HG02610 (cell line): ENCODE results near the gene ZFP42.
"Not testable (repeated sequence)": the region's sequence is repeated elsewhere in the genome, so short reads cannot be mapped to it uniquely, and the experiment has no call there.

Experiments used
- ATAC-seq: cut with Tn5 transposase; IDR thresholded peaks from one replicate; pipeline ENCODE4 v1.9.1; 2021; ENCODE audit warnings: mild to moderate bottlenecking, moderate library complexity; ENCODE audit not compliant: unreplicated experiment

The ZFP42 gene

DNA sequence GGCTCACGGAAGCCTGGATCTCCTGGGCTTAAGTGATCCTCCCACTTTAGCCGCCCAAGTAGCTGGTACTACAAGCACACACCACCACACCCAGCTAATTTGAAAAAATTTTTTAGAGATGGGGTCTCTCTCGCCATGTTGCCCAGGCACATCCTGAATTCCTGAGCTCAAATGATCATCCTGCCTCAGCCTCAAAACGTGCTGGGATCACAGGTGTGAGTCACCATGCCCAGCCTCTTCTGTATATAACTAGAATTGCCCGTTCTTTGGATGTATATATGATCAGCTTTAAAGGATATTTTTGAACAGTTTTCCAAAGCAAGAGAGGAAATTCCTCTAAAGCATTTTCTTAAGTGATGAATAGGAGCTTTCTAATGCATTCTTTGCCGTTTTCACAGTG, 22.7 kb downstream of the ZFP42 start:
- ATAC-seq, result no peak

DNA sequence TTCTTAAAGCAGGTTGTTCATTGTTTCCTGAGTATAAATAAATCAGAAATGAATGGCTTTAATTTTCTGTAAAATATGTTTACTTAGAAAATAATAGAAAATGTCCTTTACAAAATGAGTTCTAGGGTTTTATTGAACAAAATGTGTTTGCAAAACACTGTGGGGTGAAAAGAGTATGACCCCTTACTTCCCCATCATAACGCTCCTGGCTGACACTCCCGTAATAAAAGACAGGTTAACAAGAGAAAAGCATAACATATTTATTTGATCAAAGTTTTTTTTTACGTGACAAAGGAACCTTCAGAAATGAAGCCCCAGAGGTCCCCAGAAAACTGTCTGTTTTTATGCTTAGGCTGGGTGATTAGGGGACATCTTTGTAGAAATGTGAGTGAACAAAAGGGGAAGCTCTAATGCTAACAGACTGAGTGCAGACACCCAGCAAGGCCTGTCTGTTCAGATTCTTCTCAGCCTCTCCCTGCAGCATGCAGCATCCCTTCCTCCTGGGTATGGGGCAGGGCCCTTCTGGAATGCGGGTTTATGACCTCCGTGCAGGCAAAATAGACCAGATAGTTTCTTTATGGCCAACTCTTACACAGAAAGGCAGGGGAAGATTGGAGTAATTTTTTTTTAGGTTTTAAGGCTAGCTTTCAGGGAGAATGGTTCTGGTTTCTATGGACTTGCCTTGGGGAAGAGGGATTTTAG, 26.1 kb downstream of the ZFP42 start:
- no peak for ATAC-seq

DNA sequence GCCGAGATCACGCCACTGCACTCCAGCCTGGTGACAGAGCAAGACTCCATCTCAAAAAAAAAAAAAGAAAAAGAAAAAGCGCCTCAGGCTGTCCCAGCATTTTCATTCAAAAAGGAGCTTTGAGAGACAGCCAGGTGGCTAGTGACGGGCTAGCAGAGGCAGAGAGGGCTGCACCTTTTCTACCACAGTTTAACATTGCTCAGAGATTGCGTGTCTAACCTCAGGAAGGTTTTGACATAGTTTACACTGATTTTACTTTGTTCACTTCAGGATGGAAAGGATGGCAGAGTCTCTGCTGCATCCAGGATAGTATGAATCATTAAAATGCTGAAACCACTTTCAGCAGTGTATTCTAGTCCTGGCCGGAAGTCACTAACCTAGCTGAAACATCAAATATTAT, 28.1 kb downstream of the ZFP42 start:
- no peak for ATAC-seq

DNA sequence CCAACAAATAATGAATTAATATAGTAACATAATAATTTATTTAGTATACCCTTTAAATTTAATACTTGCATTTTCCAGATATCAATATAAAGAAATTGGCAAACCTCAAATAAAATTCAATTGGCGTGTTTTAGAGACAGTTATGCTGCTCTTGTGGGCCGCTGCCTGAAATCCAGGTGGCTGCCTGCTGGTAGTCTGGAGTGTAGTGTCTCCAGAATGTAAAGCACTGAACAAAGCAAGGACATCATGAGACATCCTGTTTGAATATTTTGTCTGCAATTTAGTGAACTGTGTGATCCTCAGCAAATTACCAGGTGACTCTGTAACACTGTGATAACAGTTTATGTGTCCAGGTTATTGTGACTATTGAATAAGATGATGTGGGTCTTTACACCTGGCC, 29.9 kb downstream of the ZFP42 start:
- no peak for ATAC-seq

DNA sequence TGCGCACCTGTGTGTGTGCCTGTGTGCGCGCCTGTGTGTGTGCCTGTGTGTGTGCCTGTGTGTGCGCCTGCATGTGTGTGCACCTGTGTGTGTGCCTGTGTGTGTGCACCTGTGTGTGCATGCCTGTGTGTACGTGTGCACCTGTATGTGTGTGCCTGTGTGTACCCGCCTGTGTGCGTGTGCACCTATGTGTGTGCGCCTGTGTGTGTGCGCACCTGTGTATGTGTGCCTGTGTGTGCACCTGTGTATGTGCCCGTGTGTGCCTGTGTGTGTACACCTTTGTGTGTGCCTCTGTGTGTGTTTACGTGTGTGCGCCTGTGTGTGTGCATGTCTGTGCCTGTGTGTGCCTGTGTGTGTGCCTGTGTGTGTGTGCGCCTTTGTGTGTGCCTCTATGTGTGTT, 33.5 kb downstream of the ZFP42 start:
- no peak for ATAC-seq

DNA sequence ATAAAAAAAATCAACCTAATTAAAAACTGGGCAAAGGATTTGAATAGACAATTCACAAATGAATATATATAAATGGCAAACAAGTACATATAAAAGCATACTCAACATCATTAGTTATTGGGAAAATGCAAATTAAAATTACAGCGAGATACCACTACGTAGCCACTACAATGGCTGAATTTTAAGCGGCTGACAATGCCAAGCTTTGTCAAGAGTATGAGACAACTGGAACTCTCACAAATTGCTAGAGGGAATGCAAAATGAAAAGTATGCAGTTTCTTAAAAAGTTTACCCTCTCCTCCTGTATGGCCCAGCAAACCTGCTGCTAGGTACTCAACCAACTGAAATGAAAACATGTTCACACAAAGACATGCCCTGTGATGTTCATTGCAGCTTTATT, 34.8 kb downstream of the ZFP42 start:
- ATAC-seq, result no peak

DNA sequence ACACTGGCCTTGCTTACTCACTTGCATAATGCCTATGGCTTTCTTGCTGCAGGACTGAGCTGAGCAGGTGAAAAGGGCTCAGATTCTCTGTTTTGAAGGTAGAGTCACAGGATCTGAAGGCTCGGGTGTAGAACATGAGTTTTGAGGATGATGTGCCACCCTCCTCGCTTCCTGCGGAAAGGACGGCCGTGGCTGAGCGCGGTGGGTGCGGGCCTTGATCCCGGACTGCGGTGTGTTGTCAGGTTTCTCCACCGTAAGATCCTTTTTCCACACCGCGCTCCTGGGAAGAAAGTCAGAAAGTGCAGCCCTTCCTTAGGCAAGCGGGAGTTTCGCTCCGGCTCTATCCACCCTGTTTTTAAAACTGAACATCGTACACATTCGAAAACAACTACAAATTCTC, 36.2 kb downstream of the ZFP42 start:
- ATAC-seq, result no peak

DNA sequence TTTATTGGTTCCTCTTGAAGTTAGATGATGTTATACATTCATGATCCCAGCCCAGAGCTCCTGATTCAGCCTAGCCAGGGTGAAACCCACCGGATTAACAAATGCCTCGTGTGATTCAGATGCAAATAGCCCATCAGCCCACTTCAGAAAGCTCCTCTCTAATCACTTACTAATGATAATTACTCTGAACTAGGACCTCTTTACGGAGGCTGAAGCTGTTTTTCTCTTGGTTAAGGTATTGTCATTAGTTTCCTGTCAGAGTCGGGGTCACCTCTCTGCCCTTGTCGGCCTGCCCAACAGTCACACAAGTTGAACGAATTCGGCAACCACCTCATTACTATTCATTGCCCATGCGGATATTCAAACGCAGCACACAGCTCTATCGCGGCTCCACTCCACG, 36.6 kb downstream of the ZFP42 start:
- ATAC-seq, result no peak

DNA sequence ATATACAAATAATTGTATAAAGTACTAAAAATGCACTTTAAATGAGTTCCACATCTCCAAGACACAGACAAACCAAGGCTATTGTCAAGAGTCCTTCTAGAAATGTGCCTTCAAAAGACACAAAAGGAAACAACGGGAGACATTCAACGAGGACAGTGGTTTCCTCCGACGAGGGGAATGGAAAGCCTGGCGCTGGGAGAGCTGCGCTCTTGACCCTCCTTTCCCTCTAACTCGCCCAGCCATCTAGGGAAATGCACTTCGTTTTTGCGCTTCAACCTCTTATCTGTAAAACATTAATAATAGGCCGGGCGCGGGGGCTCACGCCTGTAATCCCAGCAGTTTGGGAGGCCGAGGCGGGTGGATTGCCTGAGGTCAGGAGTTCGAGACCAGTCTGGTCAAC, 37.0 kb downstream of the ZFP42 start:
- no peak for ATAC-seq

DNA sequence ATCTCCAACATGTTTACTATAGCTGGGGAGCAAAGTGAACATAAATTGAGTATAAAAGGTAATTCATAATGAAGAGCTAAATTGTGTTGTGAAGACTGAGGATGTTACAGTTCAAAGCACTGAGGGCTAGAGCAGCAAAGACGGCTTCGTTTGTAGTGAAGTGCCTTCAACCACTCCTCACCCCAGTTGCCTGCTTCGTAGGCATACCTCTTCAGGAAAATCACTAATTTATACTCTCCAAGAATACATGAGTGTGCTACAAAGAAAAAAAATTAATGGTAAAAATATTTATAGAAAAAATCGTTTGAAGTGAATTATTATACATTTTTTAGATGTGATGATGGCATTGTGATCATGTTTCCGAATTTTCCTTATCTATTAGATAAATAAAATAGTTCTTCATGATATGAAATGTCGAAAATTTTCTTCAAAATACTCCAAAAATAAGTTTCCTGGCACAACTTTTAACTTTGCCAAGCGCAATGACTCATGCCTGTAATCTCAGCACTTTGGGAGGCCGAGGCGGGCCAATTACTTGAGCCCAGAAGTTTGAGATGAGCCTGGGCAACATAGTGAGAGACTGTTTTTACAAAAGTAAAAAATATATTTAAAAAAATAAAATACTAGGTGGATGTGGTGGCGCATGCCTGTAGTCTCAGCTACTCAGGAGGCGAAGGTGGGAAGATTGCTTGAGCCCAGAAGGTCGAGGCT, 41.6 kb downstream of the ZFP42 start:
- ATAC-seq, result no peak

DNA sequence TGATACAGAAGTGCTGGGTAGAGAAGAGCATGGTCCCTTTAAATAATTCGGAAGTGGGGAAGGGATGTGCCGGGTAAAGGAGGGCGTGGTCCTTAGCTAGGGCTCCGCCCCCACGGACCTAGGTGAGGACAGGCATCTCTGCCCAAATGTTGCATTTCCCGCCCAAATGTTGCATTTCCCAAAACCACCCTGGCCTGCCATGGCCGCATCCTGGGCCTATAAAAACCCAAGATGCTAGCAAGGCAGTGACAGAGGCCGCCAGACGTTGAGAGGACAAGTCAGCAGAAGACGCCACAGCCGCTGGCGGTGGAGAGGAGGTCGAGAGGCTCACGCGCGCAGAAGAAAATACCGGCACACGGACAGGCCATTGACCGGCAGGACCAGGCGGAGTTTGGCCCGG, 46.1 kb downstream of the ZFP42 start:
- ATAC-seq, result no peak

DNA sequence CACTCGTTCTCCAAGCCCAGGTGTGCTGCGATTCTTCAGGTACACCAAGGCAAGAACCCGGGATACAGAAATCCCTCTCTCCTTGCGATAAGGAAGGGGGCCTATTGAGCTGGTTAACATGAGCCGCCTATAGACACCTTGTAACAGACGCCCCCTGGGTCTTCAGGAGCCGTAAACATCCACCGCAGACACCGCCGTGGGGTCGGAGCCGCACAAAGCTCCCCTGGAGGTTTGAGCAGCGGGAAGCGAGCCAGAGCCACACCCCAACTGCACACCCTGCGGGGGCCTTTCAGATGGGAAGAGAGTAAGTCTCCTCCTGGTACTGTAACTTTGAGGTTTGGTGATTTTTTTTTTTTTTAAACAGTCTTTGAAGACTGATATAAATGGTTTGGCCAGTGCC, 46.6 kb downstream of the ZFP42 start:
- no peak for ATAC-seq

DNA sequence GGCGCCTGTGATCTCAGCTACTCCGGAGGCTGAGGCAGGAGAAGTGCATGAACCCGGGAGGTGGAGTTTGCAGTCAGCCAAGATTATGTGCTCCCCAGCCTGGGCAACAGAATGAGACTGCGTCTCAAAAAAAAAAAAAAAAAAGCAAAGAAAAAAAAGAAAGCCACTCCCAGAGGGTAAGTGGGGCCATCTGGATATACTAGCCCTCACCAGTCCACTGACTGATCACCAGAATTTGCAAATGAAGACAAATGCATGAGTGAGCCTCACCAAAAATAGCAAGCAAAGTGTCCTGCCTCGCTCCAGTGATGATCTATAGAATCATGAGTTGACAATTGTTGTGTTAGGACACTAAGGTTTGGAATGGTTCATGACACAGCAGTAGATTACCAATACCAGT, 47.6 kb downstream of the ZFP42 start:
- ATAC-seq, result no peak

DNA sequence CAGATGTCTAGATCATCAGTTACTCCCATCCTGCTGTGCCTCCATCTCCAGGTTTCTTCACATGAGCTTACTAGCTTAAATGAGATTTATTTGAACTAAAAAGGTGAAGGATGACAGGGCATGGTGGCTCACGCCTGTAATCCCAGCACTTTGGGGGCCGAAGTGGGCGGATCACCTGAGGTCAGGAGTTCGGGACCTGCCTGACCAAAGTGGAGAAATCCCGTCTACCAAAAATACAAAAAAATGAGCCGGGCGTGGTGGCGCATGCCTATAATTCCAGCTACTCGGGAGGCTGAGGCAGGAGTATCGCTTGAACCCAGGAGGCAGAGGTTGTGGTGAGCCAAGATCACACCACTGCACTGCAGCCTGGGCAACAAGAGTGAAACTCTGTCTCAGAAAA, 49.9 kb downstream of the ZFP42 start:
- not testable (repeated sequence) for ATAC-seq

DNA sequence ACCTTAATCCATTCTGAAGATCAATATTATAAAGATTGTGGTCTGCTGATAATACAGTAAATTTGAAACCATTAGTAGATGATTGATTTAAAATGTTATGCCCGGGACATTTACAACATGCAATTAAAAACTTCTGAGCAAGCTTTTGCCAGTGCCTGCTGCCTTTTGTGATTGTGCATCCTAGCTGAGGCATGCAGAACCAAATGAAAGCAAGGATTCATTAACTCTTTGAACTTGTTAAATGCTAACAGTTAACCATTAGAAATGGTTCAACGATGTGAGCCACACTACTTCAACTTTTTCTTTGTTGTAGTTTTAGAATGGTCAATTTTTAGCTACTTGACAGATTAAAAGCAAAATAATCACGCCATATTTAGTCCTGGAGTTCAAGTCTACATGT, 51.1 kb downstream of the ZFP42 start:
- ATAC-seq, result no peak

DNA sequence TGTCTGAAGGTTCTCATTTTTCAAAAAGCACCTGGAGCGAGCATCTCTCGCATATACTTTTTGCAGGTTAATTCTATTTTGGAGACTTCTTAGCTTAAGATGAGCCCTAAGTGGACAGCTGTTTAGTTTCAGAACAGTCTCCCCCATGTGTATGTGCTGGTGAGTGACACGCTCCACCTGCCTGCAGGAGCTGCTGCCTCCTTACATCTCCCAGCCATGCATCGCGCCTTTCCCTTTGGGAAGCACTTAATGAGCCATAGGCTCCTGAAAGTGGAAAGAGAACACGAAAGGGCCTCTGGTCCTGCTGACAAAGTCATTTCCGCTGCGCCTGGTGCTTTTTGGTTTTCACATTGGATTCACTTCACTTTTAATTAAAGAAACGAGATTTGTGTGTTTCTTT, 57.7 kb downstream of the ZFP42 start:
- no peak for ATAC-seq
